ENCODE data around the gene PTGR2. TPM values are rescaled to one million over a fixed set of nuclear protein-coding genes. Genes with fewer than 3 reads are reported as not detected.

The PTGR2 gene
- total RNA-seq, result 4.8 and 6.8 TPM in 2 replicates

GRCh38 chr14:73851567-73852382 is at the start of gene PTGR2:
TSS of gene PTGR2 (plus strand) at chr14:73851831. CDS start at chr14:73858863, 7,032 bp downstream.

GRCh38 chr14:73886449-73887317 is 35.1 kb downstream of the PTGR2 start, which contains the start of gene ZNF410:
TSS of gene ZNF410 (plus strand) at chr14:73886859. CDS start at chr14:73892176, 5,317 bp downstream.

Small RNA genes within 50 kb of the gene (small RNA-seq; reads per million reads assigned to genes)
- not detected for gene AC005520.4
- gene RF00019, result not detected

Other genes starting within 250 kb of the PTGR2 start
- gene ACOT6, start 239.3 kb upstream of the PTGR2 start, total RNA-seq, result not detected in 2 replicates
- 5.1 and 5.9 TPM in 2 replicates for gene DNAL1, start 206.8 kb upstream of the PTGR2 start, total RNA-seq
- gene PNMA1, start 137.4 kb upstream of the PTGR2 start, total RNA-seq, result 21.7 and 26.4 TPM in 2 replicates
- gene ZNF410, start 35.0 kb downstream of the PTGR2 start, total RNA-seq, result 54.0 and 57.5 TPM in 2 replicates
- 2.2 and 3.3 TPM in 2 replicates for gene FAM161B, start 98.3 kb downstream of the PTGR2 start, total RNA-seq
- 16.2 and 21.1 TPM in 2 replicates for gene COQ6, start 98.5 kb downstream of the PTGR2 start, total RNA-seq
- 7.0 and 10.2 TPM in 2 replicates for gene ENTPD5, start 167.5 kb downstream of the PTGR2 start, total RNA-seq
- gene BBOF1, start 167.5 kb downstream of the PTGR2 start, total RNA-seq, result 4.3 and 6.2 TPM in 2 replicates
- gene ALDH6A1, start 232.6 kb downstream of the PTGR2 start, total RNA-seq, result 18.0 and 19.7 TPM in 2 replicates
- gene LIN52, start 233.1 kb downstream of the PTGR2 start, total RNA-seq, result 5.1 and 8.6 TPM in 2 replicates